T-helper 1 cell treated with Interleukin-12 subunit alpha and Interleukin-12 subunit beta and Interleukin-4 antibody, amounts not matched to agents 30 ng/mL and 1 ng/mL, for 36 hours (primary cell): ENCODE results near the gene S100A16. TPM values are rescaled to one million over a fixed set of nuclear protein-coding genes. Genes with fewer than 3 reads are reported as not detected.
"Not testable (repeated sequence)": the region's sequence is repeated elsewhere in the genome, so short reads cannot be mapped to it uniquely, and the experiment has no call there.

ENCODE experiments used
- intact Hi-C: fragments of 100-400 bp; cut with micrococcal nuclease; formaldehyde crosslinking; loops from one replicate; pipeline ENCODE4 v1.15.1; 2024
- total RNA-seq: library from RNA; stranded (reverse); gene quantifications from 2 replicates; pipeline ENCODE4 v1.2.3, GENCODE V29; 2022

S100A16 gene
- total RNA-seq, 1 donor from 2014 or later: not detected

- intact Hi-C loops: no loop called here
Observed at GRCh38 chr1:153588482-153588881, 24.5 kb downstream of the S100A16 start.

DNA sequence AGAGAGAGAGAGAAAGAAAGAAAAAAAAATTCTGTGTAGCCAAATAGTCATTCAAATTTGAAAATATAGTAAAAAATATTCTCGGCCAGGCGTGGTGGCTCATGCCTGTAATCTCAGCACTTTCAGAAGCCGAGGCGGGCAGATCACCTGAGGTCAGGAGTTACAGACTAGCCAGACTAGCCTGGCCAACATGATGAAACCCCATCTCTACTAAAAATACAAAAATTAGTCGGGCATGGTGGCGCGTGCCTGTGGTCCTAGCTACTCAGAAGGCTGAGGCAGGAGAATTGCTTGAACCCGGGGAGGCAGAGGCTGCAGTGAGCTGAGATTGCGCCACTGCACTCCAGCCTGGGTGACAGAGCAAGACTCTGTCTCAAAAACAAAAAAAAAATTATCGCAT is 24.9 kb downstream of the S100A16 start:
- intact Hi-C loops: not testable (repeated sequence)

GRCh38 chr1:153587314-153587713 is 25.6 kb downstream of the S100A16 start:
- intact Hi-C loops: no loop called here

GRCh38 chr1:153586347-153586746 is 26.6 kb downstream of the S100A16 start:
- intact Hi-C loops: no loop called here

DNA sequence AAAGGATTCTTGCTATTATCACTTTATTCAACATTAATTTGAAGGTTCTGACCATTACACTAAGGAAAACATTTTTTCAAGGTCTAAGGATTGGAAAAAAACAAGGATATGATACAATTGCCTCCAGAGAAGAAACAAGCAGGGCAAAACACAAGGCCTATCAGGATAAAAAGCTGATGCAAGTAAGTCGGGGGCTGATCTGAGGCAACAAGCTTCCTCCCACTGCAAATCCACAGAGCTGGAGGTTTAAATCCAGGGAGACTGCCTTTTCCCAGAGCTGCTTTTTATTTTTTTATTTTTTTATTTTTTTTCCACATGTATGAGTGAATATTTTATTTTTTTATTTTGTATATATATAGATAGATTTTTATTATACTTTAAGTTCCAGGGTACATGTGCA is 27.9 kb downstream of the S100A16 start:
- intact Hi-C loops: no loop called here

GRCh38 chr1:153583976-153584375 is 29.0 kb downstream of the S100A16 start:
- intact Hi-C loops: no loop called here

DNA sequence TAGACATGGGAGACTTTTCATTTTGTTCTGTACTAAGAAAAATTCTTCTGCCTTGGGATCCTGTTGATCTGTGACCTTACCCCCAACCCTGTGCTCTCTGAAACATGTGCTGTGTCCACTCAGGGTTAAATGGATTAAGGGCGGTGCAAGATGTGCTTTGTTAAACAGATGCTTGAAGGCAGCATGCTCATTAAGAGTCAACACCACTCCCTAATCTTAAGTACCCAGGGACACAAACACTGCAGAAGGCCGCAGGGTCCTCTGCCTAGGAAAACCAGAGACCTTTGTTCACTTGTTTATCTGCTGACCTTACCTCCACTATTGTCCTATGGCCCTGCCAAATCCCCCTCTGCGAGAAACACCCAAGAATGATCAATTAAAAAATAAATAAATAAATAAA is 29.4 kb downstream of the S100A16 start:
- intact Hi-C loops: not testable (repeated sequence)

- intact Hi-C loops: not testable (repeated sequence)
Observed at GRCh38 chr1:153582836-153583235, 30.1 kb downstream of the S100A16 start.

DNA sequence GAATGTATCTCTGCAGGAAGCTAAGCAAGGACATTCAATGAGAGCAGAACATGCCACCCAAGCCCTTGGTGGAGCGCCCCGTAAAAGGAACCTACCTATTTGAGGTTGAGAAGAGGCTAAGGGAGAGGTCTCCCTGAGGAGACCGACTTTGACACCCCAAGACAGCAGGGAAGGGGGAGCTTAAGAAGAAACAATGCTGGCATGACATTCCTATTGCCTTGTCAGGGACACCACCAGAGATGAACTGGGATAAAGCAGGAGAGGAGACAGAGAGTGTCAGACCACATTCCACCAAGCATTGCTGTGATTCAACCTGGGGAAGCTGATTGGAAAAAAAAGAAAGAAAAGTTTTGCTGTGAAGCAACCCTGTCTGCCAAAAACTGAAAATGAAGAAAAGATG is 34.0 kb downstream of the S100A16 start:
- intact Hi-C loops: no loop called here

DNA sequence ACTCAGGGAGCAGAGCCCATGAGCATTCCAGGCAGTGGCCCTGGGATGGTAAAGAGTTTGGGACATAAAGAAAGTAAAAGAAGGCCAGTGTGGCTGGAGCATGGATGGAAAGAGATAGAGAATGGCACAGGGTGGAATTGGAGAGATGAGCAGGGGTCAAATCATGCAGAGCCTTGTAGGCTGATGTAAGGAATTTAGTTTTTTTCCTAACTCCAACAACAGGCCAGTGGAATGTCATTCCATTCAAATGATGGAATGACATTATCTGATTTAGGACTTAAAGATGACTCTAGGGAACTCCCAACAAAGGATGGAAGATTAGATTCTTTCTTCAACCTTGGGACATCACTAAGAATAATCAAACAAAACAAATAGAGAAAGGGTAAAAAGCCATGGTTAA is 34.4 kb downstream of the S100A16 start:
- intact Hi-C loops: no loop called here

GRCh38 chr1:153577624-153578051 is 35.3 kb downstream of the S100A16 start:
- intact Hi-C loops: no loop called here

DNA sequence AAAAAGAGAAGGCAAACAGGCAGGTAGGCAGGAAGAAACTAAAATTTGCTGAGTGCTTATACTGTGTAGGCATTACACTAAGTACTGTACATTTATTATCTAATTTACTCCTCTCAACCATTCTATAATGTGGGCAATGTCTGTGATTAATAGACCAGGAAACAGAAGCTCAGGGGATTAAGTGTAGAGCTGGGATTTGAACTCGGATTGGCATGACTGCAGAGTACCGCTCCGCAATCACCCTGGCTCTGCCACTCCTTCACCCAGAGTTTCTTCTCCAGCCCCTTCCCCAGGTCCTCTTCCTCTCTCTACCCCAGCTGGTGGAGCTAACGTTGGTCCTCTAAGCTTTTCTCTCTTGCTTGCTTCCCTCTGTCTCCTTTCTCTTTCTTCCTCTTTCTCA is 35.8 kb downstream of the S100A16 start:
- intact Hi-C loops: no loop called here

GRCh38 chr1:153575497-153575896 is 37.4 kb downstream of the S100A16 start:
- intact Hi-C loops: not testable (repeated sequence)

- intact Hi-C loops: not testable (repeated sequence)
Observed at GRCh38 chr1:153575081-153575491, 37.9 kb downstream of the S100A16 start.

DNA sequence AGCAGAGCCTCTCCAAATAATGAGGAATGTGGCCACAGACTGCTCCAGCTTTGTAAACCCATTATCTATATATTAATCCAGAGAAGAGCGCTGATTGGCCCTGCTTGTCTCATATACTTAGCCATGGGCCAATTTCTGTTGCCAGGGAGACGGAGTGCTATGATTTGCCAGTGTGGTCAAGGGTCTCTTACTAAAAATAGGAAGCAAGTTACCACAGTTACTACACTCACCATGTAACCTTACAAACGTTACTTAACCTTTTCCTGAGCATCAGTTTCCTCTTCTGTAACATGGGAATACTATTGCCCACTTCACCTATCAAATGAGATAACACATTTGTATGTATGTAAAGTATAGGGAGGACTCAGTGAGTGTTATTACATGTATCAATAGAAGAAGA is 39.6 kb downstream of the S100A16 start:
- intact Hi-C loops: loop anchor here (2.0 kb wide), 1 partner anchor 413 kb away; the partner anchor contains the start of gene RAB13

GRCh38 chr1:153572569-153573015 is 40.3 kb downstream of the S100A16 start:
- intact Hi-C loops: loop anchor here (1.0 to 2.0 kb wide), 3 partner anchors 45 to 414 kb away; partner anchors contain the start of gene RAB13

- intact Hi-C loops: loop anchor here (1.0 to 2.0 kb wide), 3 partner anchors 46 to 415 kb away; partner anchors contain the start of gene RAB13
Observed at GRCh38 chr1:153571706-153572105, 41.2 kb downstream of the S100A16 start.

- intact Hi-C loops: no loop called here
Observed at GRCh38 chr1:153570874-153571273, 42.1 kb downstream of the S100A16 start.

DNA sequence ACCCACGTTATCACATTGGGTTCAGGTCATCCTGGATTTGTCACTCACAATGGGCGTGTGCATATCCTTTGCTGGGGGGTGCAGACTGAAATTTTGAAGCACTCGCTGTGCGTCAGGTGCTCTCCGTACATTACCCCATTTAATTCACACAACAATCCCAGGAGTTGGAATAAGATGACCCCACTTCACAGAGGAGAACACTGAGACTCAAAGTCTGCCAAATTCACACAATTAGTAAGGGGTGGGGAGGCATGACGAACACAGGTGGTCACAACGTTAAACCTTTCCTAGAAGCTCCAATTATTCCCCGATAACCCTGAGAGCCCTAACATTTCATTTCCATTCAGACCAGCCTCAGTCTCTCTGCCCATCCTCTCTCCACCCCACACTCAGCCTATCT is 43.5 kb downstream of the S100A16 start:
- intact Hi-C loops: no loop called here

- intact Hi-C loops: loop anchor here (1.0 kb wide), 6 partner anchors 23 to 216 kb away; partner anchors contain the start of gene S100A4
Observed at GRCh38 chr1:153568367-153569099, 44.4 kb downstream of the S100A16 start.

DNA sequence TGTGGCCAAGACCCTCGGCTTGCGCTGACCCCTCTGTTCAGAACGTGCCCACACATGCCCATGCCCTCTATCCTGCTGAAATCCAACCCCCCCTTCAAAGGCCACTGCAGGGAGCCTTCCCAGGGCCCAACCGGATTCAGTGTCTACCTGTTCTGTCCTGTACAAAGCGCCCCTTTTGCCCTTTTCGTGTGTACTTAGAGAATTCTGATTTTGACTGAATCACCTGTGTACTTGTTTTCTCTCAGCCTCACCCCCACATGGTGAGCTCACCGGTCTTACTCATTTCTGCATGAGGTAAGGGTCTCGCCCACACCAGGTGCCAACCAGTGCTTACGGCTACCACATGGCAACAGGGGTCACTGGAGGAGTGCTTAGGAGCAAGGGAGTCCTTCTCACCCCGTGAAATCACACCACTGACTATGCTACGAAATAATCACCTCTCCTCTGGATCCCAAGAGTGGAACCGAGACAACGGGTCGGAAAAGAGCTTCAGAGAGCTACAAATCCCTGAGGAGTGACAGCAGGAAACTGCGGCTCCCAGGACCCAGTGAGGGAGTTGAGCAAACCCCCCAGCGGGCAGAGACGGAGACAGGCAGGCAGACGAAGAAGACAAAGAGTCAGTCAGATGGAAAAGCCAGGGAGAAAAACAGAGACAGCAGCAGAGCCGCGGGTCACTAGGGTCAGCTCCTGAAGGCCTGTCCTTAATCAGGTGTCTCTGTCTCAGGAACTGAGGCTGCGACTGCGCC is 45.1 kb downstream of the S100A16 start:
- intact Hi-C loops: loop anchor here (1.0 kb wide), 6 partner anchors 22 to 215 kb away; partner anchors contain the start of gene S100A4
